Liver (tissue), 9 donors: Measurements from ENCODE around the gene ADAM19. TPM values are rescaled to one million over a fixed set of nuclear protein-coding genes. Genes with fewer than 3 reads are reported as not detected.
A peak's percentile ranks its signal among the peaks of the same experiment; 100 is the strongest.

Experiments used
- DNase-seq: peaks from one replicate; pipeline ENCODE4 v3.0.0-alpha.2; 2017; ENCODE audit warnings: low spot score
- H3K27ac ChIP-seq, 2 donors: one replicate each; pipeline ENCODE4 v1.7.0; 2013; ENCODE audit warnings: inconsistent platforms in 2 of 2, low read length in 2 of 2, control low read depth in 1 of 2, low read depth in 1 of 2, mild to moderate bottlenecking in 1 of 2
- H3K27me3 ChIP-seq, 4 donors: one replicate each; pipeline versions ENCODE4 v1.6.1 to v1.7.0; 2013; ENCODE audit warnings: low read length in 3 of 4, inconsistent platforms in 1 of 4, mild to moderate bottlenecking in 1 of 4, moderate library complexity in 1 of 4; ENCODE audit not compliant: control insufficient read depth in 4 of 4, insufficient read depth in 4 of 4
- H3K36me3 ChIP-seq, 4 donors: one replicate each; pipeline versions ENCODE4 v1.6.1 to v1.7.0; 2013; ENCODE audit warnings: low read length in 3 of 4, mild to moderate bottlenecking in 3 of 4, low read depth in 1 of 4, moderate library complexity in 1 of 4; ENCODE audit not compliant: control insufficient read depth in 4 of 4, insufficient read depth in 3 of 4
- H3K4me1 ChIP-seq, 4 donors: one replicate each; pipeline versions ENCODE4 v1.6.1 to v1.7.0; 2013; ENCODE audit warnings: low read length in 3 of 4, mild to moderate bottlenecking in 3 of 4, moderate library complexity in 1 of 4; ENCODE audit not compliant: control insufficient read depth in 4 of 4, insufficient read depth in 4 of 4
- H3K4me3 ChIP-seq, 3 donors: one replicate each; pipeline versions ENCODE4 v1.6.1 to v1.7.0; 2013; ENCODE audit warnings: low read length in 3 of 3, control low read depth in 1 of 3, low read depth in 1 of 3, mild to moderate bottlenecking in 1 of 3
- H3K9ac ChIP-seq, 2 donors: one replicate each; pipeline ENCODE4 v1.7.0; 2013; ENCODE audit warnings: low read length in 2 of 2, mild to moderate bottlenecking in 2 of 2, moderate library complexity in 2 of 2, control low read depth in 1 of 2, low read depth in 1 of 2
- H3K9me3 ChIP-seq, 4 donors: one replicate each; pipeline versions ENCODE4 v1.6.1 to v1.7.0; 2013; ENCODE audit warnings: low read length in 3 of 4; ENCODE audit not compliant: control insufficient read depth in 4 of 4
- ATF3 ChIP-seq: IDR thresholded peaks from 2 replicates; pipeline ENCODE4 v1.6.1; 2016; ENCODE audit warnings: antibody characterized with exemption
- CTCF ChIP-seq: fragments of 150-350 bp; IDR thresholded peaks from 2 replicates; pipeline ENCODE4 v1.5.1; 2017; ENCODE audit warnings: improper control_type of control experiment, low read depth, low read length; ENCODE audit not compliant: missing input control
- EGR1 ChIP-seq, 2 donors: IDR thresholded peaks; 2 replicates each; pipeline ENCODE4 v1.6.1; 2016 to 2018; ENCODE audit warnings: antibody characterized with exemption in 2 of 2, low read depth in 2 of 2
- FOXA1 ChIP-seq: IDR thresholded peaks from 2 replicates; pipeline ENCODE4 v1.6.1; 2016; ENCODE audit warnings: antibody characterized with exemption
- FOXA2 ChIP-seq: IDR thresholded peaks from 2 replicates; pipeline ENCODE4 v1.6.1; 2016; ENCODE audit warnings: antibody characterized with exemption
- GABPA ChIP-seq, 2 donors: IDR thresholded peaks in 1 of 2; conservative IDR thresholded peaks in 1 of 2; 2 replicates each; pipeline ENCODE4 v1.6.1; 2016; ENCODE audit warnings: antibody characterized with exemption in 2 of 2, mild to moderate bottlenecking in 1 of 2, moderate library complexity in 1 of 2
- HNF4A ChIP-seq, 2 donors: conservative IDR thresholded peaks; 2 replicates each; pipeline ENCODE4 v1.6.1; 2016; ENCODE audit warnings: antibody characterized with exemption in 2 of 2, mild to moderate bottlenecking in 2 of 2
- HNF4G ChIP-seq: IDR thresholded peaks from 2 replicates; pipeline ENCODE4 v1.6.1; 2016; ENCODE audit warnings: antibody characterized with exemption
- JUND ChIP-seq, 2 donors: IDR thresholded peaks; 2 replicates each; pipeline ENCODE4 v1.6.1; 2016; ENCODE audit warnings: antibody characterized with exemption in 2 of 2
- MAX ChIP-seq: IDR thresholded peaks from 2 replicates; pipeline ENCODE4 v1.6.1; 2016; ENCODE audit warnings: antibody characterized with exemption
- NR2F2 ChIP-seq: IDR thresholded peaks from 2 replicates; pipeline ENCODE4 v1.6.1; 2016; ENCODE audit warnings: antibody characterized with exemption
- RAD21 ChIP-seq, 2 donors: IDR thresholded peaks; 2 replicates each; pipeline ENCODE4 v1.6.1; 2016; ENCODE audit warnings: antibody characterized with exemption in 2 of 2, mild to moderate bottlenecking in 2 of 2
- REST ChIP-seq: IDR thresholded peaks from 2 replicates; pipeline ENCODE4 v1.6.1; 2016; ENCODE audit warnings: antibody characterized with exemption, mild to moderate bottlenecking
- RXRA ChIP-seq, 2 donors: IDR thresholded peaks; 2 replicates each; pipeline ENCODE4 v1.6.1; 2017 to 2018; ENCODE audit warnings: antibody characterized with exemption in 2 of 2, mild to moderate bottlenecking in 1 of 2
- SP1 ChIP-seq: IDR thresholded peaks from 2 replicates; pipeline ENCODE4 v1.6.1; 2018; ENCODE audit warnings: antibody characterized with exemption, mild to moderate bottlenecking
- TAF1 ChIP-seq: conservative IDR thresholded peaks from 2 replicates; pipeline ENCODE4 v1.6.1; 2016; ENCODE audit warnings: antibody characterized with exemption, mild to moderate bottlenecking
- YY1 ChIP-seq: IDR thresholded peaks from 2 replicates; pipeline ENCODE4 v1.6.1; 2016; ENCODE audit warnings: antibody characterized with exemption, mild to moderate bottlenecking
- ZBTB33 ChIP-seq: IDR thresholded peaks from 2 replicates; pipeline ENCODE4 v1.6.1; 2016; ENCODE audit warnings: antibody characterized with exemption
- WGBS: extraction: QIAGEN DNeasy Blood & Tissue Kit; methylation state at CpG from one replicate; pipeline ENCODE4 v1.1.7; 2013; 5-methylcytosine and 5-hydroxymethylcytosine counted together
- polyA plus RNA-seq, 2 donors: library from polyadenylated mRNA; stranded (reverse) in 1 of 2; unstranded in 1 of 2; fragments of 200-250 nt in 1 of 2; fragments of >200 nt in 1 of 2; fragmentation: Nextera tagmentation in 1 of 2; extraction: Ambion mirVana in 1 of 2; gene quantifications; one replicate each; pipeline versions ENCODE4 v1.2.1 to v1.2.3, GENCODE V29; 2013 to 2015
- total RNA-seq, 2 donors: library from RNA; depleted of rRNA; stranded (reverse); fragments of >200 nt; gene quantifications; one replicate each; pipeline ENCODE4 v1.2.3, GENCODE V29; 2014
- donor health status: healthy.
- donor health status: healthy.
- donor health status: healthy.
- donor health status: healthy.
- donor health status: healthy.

ADAM19 gene
- total and polyA plus RNA-seq, 4 donors: 2.4 to 7.1 (median 2.9) TPM

- Histone ChIP-seq H3K27ac (no peak overlapping the region), H3K4me3 (no peak overlapping the region), H3K27me3 (no peaks in the 10 kb centered on the region), H3K4me1 (peaks cover 4 to 23% (median 14%) of the 10 kb centered on the region in 4 donors), H3K9me3 (no peaks in the 10 kb centered on the region), H3K9ac (no peak overlapping the region), H3K36me3 (peaks cover 0 to 7% (median 3%) of the 10 kb centered on the region in 4 donors)
- TF ChIP-seq JUND (IDR thresholded peaks at IDR 0.05) (no peak), HNF4G (no peak), SP1 (no peak), CTCF (no peak), EGR1 (IDR thresholded peaks at IDR 0.05; ENCODE audit: low read depth in 2 of 2) (no peak), YY1 (no peak), ATF3 (no peak)
- WGBS: 95% methylated on average over 6 of the region's 6 CpGs
- DNase-seq: no peak
These were observed 37.3 kb downstream of the ADAM19 start for GRCh38 chr5:157538311-157538710.

- DNase-seq: no peak
- TF ChIP-seq JUND (IDR thresholded peaks at IDR 0.05) (peak; percentile 66 to 72), ZBTB33 (no peak), MAX (no peak), TAF1 (no peak), REST (peak; percentile 37), HNF4G (no peak), RXRA (IDR thresholded peaks at IDR 0.05) (peak; percentile 55 to 81), ATF3 (no peak), HNF4A (conservative IDR thresholded peaks at IDR 0.05) (peak; percentile 17 to 60), SP1 (peak; percentile 63), GABPA (IDR thresholded peaks at IDR 0.05 in 1 of 2, conservative IDR thresholded peaks at IDR 0.05 in 1 of 2) (no peak), FOXA1 (no peak), CTCF (no peak), RAD21 (IDR thresholded peaks at IDR 0.05) (peak in 1 of 2 donors; percentile 41), EGR1 (IDR thresholded peaks at IDR 0.05; ENCODE audit: low read depth in 2 of 2) (no peak), NR2F2 (peak; percentile 85), FOXA2 (no peak), YY1 (no peak)
- Histone ChIP-seq H3K9ac (no peak overlapping the region), H3K4me1 (peaks cover 0 to 15% (median 6%) of the 10 kb centered on the region in 4 donors), H3K27ac (no peak overlapping the region), H3K9me3 (no peaks in the 10 kb centered on the region), H3K36me3 (peaks cover 0 to 7% (median 6%) of the 10 kb centered on the region in 4 donors), H3K4me3 (no peak overlapping the region), H3K27me3 (no peaks in the 10 kb centered on the region)
- WGBS: 60% methylated on average over 6 of the region's 6 CpGs
These were observed 40.3 kb downstream of the ADAM19 start for GRCh38 chr5:157535042-157535865.
